ENCODE measurements around the gene TOX4.

DNA sequence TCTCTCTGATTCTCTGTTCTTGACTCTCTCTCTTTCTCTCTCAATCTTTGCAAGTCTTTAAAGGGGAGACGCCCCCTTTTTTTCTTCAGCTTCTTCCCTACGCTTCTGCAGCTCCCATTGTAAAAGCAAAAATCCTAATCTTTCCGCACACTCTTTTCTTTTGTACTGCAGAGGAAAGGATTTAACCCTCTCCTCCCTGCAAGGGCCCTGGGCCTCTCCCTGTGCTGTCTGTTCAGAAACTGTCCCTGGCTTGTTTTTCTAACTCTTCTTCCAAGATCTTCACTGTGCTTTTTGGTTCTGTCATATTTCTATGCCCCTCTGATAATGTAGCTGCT, 60.1 kb downstream of the TOX4 start:
- TF ChIP-seq, protein P1, sequence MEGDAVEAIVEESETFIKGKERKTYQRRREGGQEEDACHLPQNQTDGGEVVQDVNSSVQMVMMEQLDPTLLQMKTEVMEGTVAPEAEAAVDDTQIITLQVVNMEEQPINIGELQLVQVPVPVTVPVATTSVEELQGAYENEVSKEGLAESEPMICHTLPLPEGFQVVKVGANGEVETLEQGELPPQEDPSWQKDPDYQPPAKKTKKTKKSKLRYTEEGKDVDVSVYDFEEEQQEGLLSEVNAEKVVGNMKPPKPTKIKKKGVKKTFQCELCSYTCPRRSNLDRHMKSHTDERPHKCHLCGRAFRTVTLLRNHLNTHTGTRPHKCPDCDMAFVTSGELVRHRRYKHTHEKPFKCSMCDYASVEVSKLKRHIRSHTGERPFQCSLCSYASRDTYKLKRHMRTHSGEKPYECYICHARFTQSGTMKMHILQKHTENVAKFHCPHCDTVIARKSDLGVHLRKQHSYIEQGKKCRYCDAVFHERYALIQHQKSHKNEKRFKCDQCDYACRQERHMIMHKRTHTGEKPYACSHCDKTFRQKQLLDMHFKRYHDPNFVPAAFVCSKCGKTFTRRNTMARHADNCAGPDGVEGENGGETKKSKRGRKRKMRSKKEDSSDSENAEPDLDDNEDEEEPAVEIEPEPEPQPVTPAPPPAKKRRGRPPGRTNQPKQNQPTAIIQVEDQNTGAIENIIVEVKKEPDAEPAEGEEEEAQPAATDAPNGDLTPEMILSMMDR (IDR thresholded peaks at IDR 0.05): no peak
- no peak for TF ChIP-seq EZH2 (IDR thresholded peaks at IDR 0.05; ENCODE audit: borderline replicate concordance, insufficient read depth, low read depth, low read length, poor library complexity, severe bottlenecking)
